DOHH2 (cell line): ENCODE measurements around the gene GKN1.

Experiments used
- H3F3A ChIP-seq: fragments of 200-600 bp; sonication (generic), shearing (Covaris generic); 2 replicates; pipeline ENCODE4 v1.6.0; 2016; ENCODE audit warnings: antibody characterized with exemption, mild to moderate bottlenecking; ENCODE audit not compliant: control insufficient read depth, insufficient read depth
- H3K27ac ChIP-seq: fragments of 200-600 bp; sonication (generic); 2 replicates; pipeline ENCODE4 v1.5.1; 2014; ENCODE audit warnings: low read depth, mild to moderate bottlenecking, low read length, moderate library complexity
- H3K27me3 ChIP-seq: fragments of 200-600 bp; sonication (generic); 2 replicates; pipeline ENCODE4 v1.6.1; 2014; ENCODE audit warnings: mild to moderate bottlenecking, low read length, mixed read lengths; ENCODE audit not compliant: control insufficient read depth
- H3K36me3 ChIP-seq: fragments of 200-600 bp; sonication (generic); 2 replicates; pipeline ENCODE4 v1.6.1; 2014; ENCODE audit warnings: mild to moderate bottlenecking, low read length, moderate library complexity, mixed read lengths; ENCODE audit not compliant: control insufficient read depth
- H3K4me1 ChIP-seq: fragments of 200-600 bp; sonication (generic); 2 replicates; pipeline ENCODE4 v1.6.1; 2014; ENCODE audit warnings: mild to moderate bottlenecking, low read length, mixed read lengths; ENCODE audit not compliant: control insufficient read depth
- H3K4me2 ChIP-seq: fragments of 200-600 bp; sonication (generic); 2 replicates; pipeline ENCODE4 v1.6.0; 2014; ENCODE audit warnings: mild to moderate bottlenecking, low read length, moderate library complexity
- H3K4me3 ChIP-seq: fragments of 200-600 bp; sonication (generic); 2 replicates; pipeline ENCODE4 v1.5.1; 2014; ENCODE audit warnings: mild to moderate bottlenecking, low read length, mixed read lengths
- H3K79me2 ChIP-seq: fragments of 200-600 bp; sonication (generic); 2 replicates; pipeline ENCODE4 v1.6.1; 2014; ENCODE audit warnings: mild to moderate bottlenecking, low read length, mixed read lengths; ENCODE audit not compliant: control insufficient read depth
- H3K9me2 ChIP-seq: fragments of 200-600 bp; sonication (generic); replicated peaks from 2 replicates; pipeline ENCODE4 v1.6.1; 2014; ENCODE audit warnings: mild to moderate bottlenecking, low read length, mixed read lengths; ENCODE audit not compliant: control insufficient read depth
- H3K9me3 ChIP-seq: fragments of 200-600 bp; sonication (generic); 2 replicates; pipeline ENCODE4 v1.6.1; 2014; ENCODE audit warnings: antibody characterized with exemption, low read length, mixed read lengths; ENCODE audit not compliant: control insufficient read depth, insufficient read depth
- H4K20me1 ChIP-seq: fragments of 200-600 bp; sonication (generic); 2 replicates; pipeline ENCODE4 v1.6.0; 2014; ENCODE audit warnings: low read depth, mild to moderate bottlenecking, antibody characterized with exemption, low read length, moderate library complexity; ENCODE audit not compliant: control insufficient read depth, insufficient read depth
- CTCF ChIP-seq: fragments of 200-600 bp; sonication (generic); IDR thresholded peaks from one replicate; pipeline ENCODE4 v1.5.1; 2014; ENCODE audit warnings: antibody characterized with exemption, mild to moderate bottlenecking, low read depth, low read length; ENCODE audit not compliant: poor library complexity, severe bottlenecking
- EZH2phosphoT487 ChIP-seq: fragments of 200-600 bp; sonication (generic); IDR thresholded peaks from 2 replicates; pipeline ENCODE4 v1.6.1; 2017; ENCODE audit warnings: borderline replicate concordance, mild to moderate bottlenecking, antibody characterized with exemption, low read length, moderate library complexity, mixed read lengths

Gene GKN1

DNA sequence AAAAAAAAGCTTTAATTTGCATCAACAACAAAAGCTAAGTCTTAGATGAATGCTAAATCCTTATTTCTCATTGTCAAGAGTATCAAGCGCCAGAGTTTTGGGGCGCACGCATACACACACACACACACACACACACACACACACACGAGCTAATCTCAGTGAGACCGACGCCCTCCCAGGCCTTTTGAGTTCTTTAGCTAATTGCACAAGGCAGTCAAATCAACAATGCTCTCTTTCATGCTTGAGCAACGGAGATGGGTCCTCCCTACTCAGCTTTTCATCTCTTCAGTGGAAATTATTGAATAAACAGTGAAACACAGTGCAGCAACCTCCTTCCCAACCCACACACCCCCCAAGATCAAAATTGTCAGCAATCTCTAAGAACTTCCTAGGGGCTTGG lies 19.2 kb downstream of the GKN1 start:
- Histone ChIP-seq H4K20me1 (no peaks in the 10 kb centered on the region), H3K4me2 (no peak overlapping the region), H3K27ac (no peak overlapping the region), H3K4me3 (no peak overlapping the region), H3K9me2 (no peaks in the 10 kb centered on the region), H3K36me3 (no peaks in the 10 kb centered on the region), H3K79me2 (no peaks in the 10 kb centered on the region), H3K4me1 (no peaks in the 10 kb centered on the region), H3F3A (no peaks in the 10 kb centered on the region), H3K27me3 (peaks cover 8% of the 10 kb centered on the region), H3K9me3 (no peaks in the 10 kb centered on the region)
- TF ChIP-seq EZH2phosphoT487 (no peak), CTCF (no peak)

GRCh38 chr2:68994864-68995263 lies 20.4 kb downstream of the GKN1 start:
- no peaks in the 10 kb centered on the region for H3K79me2 ChIP-seq
- H3K4me2 ChIP-seq = no peak overlapping the region
- TF ChIP-seq CTCF (no peak), EZH2phosphoT487 (no peak)
- H3K27me3 ChIP-seq = peaks cover 8% of the 10 kb centered on the region
- H3K36me3 ChIP-seq = no peaks in the 10 kb centered on the region
- H4K20me1 ChIP-seq = no peaks in the 10 kb centered on the region
- H3K9me2 ChIP-seq = no peaks in the 10 kb centered on the region
- H3K4me1 ChIP-seq = no peaks in the 10 kb centered on the region
- H3K4me3 ChIP-seq = no peak overlapping the region
- no peaks in the 10 kb centered on the region for H3F3A ChIP-seq
- H3K9me3 ChIP-seq = no peaks in the 10 kb centered on the region
- no peak overlapping the region for H3K27ac ChIP-seq

DNA sequence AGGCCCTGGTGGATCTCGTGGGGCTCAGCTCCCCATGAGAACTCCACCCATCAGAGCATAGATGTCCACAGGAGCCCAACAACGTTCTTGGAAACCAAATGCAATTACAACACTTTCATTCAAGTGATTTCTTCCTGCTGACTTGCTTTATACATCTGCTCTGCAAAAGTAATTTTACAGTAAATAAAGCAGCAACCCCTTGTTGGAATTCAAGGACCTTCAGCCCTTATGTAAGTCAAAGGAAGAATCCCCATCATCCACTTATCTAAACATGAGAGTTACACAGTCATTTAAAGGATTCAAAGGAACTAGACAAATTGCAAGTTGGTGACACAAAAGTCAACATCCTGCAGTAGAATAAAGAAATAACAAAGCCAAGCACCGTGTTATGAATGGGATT lies 21.5 kb downstream of the GKN1 start:
- no peak overlapping the region for H3K4me2 ChIP-seq
- H3K27me3 ChIP-seq = peaks cover 6% of the 10 kb centered on the region; the same call in 1 of the 2 replicates
- H3K4me1 ChIP-seq = no peaks in the 10 kb centered on the region
- no peaks in the 10 kb centered on the region for H4K20me1 ChIP-seq
- no peaks in the 10 kb centered on the region for H3K79me2 ChIP-seq
- H3K27ac ChIP-seq = no peak overlapping the region
- no peaks in the 10 kb centered on the region for H3K9me3 ChIP-seq
- no peaks in the 10 kb centered on the region for H3K36me3 ChIP-seq
- no peaks in the 10 kb centered on the region for H3F3A ChIP-seq
- H3K9me2 ChIP-seq = no peaks in the 10 kb centered on the region
- no peak overlapping the region for H3K4me3 ChIP-seq
- no peak for TF ChIP-seq EZH2phosphoT487
- no peak for TF ChIP-seq CTCF

DNA sequence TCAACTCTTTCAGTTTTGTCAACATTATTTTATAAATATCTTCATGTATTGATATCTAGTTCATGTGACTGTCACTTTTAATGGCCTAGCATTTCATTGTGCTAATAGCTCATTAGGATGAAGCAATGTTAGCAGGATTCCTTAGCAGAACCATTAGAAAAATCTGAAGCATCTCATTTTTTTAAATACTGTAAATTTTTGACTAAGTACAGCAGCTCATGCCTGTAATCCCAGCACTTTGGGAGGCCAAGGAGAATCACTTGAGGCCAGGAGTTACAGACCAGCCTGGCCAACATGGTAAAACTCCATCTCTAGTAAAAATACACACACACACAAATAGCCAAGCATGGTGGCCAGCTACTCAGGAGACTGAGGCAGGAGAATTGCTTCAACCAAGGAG lies 23.0 kb downstream of the GKN1 start:
- H4K20me1 ChIP-seq = no peaks in the 10 kb centered on the region
- no peaks in the 10 kb centered on the region for H3K9me3 ChIP-seq
- H3K36me3 ChIP-seq = no peaks in the 10 kb centered on the region
- H3K79me2 ChIP-seq = no peaks in the 10 kb centered on the region
- H3K27ac ChIP-seq = no peak overlapping the region
- no peaks in the 10 kb centered on the region for H3K4me1 ChIP-seq
- no peaks in the 10 kb centered on the region for H3F3A ChIP-seq
- no peak overlapping the region for H3K4me2 ChIP-seq
- no peaks in the 10 kb centered on the region for H3K9me2 ChIP-seq
- H3K27me3 ChIP-seq = peaks cover 6% of the 10 kb centered on the region; the same call in 1 of the 2 replicates
- TF ChIP-seq CTCF (no peak), EZH2phosphoT487 (no peak)
- H3K4me3 ChIP-seq = no peak overlapping the region
